ENCODE data around the gene ZNF254. TPM values are rescaled to one million over a fixed set of nuclear protein-coding genes. Genes with fewer than 3 reads are reported as not detected.

The ZNF254 gene
- total RNA-seq, 4 donors from 2014 or later, result 21.1 to 31.3 (median 21.9) TPM

- TF ChIP-seq, protein P1, sequence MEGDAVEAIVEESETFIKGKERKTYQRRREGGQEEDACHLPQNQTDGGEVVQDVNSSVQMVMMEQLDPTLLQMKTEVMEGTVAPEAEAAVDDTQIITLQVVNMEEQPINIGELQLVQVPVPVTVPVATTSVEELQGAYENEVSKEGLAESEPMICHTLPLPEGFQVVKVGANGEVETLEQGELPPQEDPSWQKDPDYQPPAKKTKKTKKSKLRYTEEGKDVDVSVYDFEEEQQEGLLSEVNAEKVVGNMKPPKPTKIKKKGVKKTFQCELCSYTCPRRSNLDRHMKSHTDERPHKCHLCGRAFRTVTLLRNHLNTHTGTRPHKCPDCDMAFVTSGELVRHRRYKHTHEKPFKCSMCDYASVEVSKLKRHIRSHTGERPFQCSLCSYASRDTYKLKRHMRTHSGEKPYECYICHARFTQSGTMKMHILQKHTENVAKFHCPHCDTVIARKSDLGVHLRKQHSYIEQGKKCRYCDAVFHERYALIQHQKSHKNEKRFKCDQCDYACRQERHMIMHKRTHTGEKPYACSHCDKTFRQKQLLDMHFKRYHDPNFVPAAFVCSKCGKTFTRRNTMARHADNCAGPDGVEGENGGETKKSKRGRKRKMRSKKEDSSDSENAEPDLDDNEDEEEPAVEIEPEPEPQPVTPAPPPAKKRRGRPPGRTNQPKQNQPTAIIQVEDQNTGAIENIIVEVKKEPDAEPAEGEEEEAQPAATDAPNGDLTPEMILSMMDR (IDR thresholded peaks at IDR 0.05; ENCODE audit: low read depth), result no peak
Observed at GRCh38 chr19:24073807-24074206, 13.2 kb upstream of the ZNF254 start.

- TF ChIP-seq, protein P1 (IDR thresholded peaks at IDR 0.05; ENCODE audit: low read depth), result no peak
Observed at GRCh38 chr19:24074720-24075454, 12.1 kb upstream of the ZNF254 start.

DNA sequence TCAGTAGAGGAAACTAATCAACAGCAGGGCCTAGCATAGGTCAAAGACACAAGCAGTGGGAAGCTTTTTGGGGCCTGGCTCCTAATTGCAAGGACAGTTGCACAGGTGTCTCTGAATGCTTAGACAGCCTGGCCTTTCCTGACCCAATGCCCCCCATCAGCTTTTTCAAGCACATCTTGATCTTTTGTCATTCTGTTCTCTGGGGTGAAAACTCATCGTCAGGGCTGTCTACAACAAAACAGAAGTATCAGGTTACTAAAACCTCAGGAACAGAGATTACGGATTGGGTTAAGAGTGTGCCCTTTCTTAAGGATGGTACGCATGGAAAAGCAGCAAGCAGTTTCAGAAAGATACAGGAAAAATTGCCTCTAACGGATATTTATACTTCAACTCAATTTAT is 8.3 kb upstream of the ZNF254 start:
- TF ChIP-seq, protein P1 (IDR thresholded peaks at IDR 0.05; ENCODE audit: low read depth), result no peak

DNA sequence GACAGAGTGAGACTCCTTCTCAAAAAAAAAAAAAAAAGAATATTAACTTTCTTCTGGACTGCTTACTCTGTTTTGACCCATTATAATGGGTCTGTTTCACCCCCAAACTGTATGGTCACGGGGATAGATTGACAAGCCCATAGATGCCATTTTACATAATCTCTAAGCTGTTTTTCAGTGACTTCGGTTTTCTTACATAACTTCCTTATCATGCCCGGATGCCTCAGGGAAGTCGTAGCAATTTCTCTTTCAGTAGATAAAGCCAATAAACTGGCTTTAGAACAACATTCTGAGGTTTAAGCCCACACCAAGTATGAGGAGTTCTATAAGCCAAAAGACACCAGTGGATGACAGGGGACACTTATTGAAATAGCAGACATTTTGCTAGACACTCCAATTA is 5.9 kb upstream of the ZNF254 start:
- TF ChIP-seq, protein P1 (IDR thresholded peaks at IDR 0.05; ENCODE audit: low read depth), result no peak

GRCh38 chr19:24098359-24098758 is 11.4 kb downstream of the ZNF254 start:
- TF ChIP-seq, protein P1 (IDR thresholded peaks at IDR 0.05; ENCODE audit: low read depth), result no peak

GRCh38 chr19:24099829-24100228 is 12.8 kb downstream of the ZNF254 start:
- TF ChIP-seq, protein P1 (IDR thresholded peaks at IDR 0.05; ENCODE audit: low read depth), result no peak

DNA sequence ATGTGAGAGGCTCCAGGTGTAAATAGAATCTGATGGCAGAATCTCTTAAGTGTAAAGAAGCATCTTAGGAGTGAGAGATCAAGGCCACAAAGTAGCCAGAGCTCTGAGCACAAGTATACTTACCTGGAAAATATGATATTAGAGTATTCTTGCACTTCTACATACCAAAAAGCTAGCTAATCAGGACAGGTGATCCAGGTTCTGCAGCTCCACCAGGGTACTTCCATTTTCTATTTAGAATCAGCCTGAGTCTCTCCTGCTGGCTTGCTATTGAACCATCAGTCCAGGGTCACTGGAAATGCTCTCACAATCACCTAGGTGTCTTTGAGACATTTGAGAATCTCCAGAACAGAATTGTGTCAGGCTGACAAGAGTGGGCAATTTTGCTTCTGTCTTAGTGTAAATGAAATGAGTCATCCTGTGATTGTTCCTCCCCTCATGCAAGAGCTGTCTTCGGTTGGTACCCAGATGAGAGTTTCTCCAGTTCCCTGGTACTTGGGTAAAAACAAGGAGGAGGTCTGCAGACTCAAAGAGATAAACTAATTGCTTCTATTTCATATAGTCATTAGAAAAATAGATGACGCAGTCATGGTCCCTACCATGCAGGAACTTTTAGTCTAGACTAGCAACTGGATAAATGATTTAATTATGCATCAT is 14.6 kb downstream of the ZNF254 start:
- TF ChIP-seq, protein P1 (IDR thresholded peaks at IDR 0.05; ENCODE audit: low read depth), result no peak
